ENCODE results near the gene STXBP3. TPM values are rescaled to one million over a fixed set of nuclear protein-coding genes. Genes with fewer than 3 reads are reported as not detected.

The STXBP3 gene
- total RNA-seq, 1 experiment from 2014 or later: 34.1 TPM

DNA sequence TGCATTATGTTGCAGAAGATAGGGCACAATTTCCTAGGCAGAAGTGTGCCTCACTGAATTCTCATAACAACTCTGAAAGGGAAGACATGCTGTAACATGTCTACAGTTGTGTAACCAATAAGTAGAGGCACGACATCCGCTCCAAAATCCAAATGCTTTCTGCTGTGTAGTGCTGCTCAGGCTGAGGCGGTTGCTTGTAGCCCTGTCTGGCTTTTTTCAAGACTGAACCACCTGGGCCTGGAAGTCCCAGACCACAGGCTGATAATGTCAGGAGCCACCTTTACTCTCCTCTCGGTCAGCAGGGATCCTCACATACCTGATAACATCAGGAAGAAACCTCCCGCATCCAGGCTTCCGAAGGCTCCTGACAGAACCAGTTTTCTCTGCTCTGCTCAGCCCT, 99.5 kb downstream of the STXBP3 start:
- no CpG with 5 or more reads among the region's 6 CpGs for WGBS (ENCODE audit: extremely low coverage, insufficient read length, low lambda C conversion rate)
- H4K8ac ChIP-seq (replicated peaks; ENCODE audit: insufficient read length, low read depth, low read length): no peak overlapping the region
- H3K18ac ChIP-seq (ENCODE audit: insufficient read length, low read depth, low read length): no peak overlapping the region
- H3K79me1 ChIP-seq (ENCODE audit: insufficient read depth, low read depth, low read length, poor library complexity, severe bottlenecking): no peaks in the 10 kb centered on the region
- no peak overlapping the region for H3K27ac ChIP-seq (ENCODE audit: insufficient read length, low read depth, low read length)
- no peak overlapping the region for H2AFZ ChIP-seq (ENCODE audit: low read length)
- no peak for DNase-seq
- H3K9ac ChIP-seq (ENCODE audit: extremely low read depth, insufficient read length, low read length): no peak overlapping the region
- no peak overlapping the region for H2BK20ac ChIP-seq (ENCODE audit: low read depth, low read length, poor library complexity, severe bottlenecking)
- no peak overlapping the region for H3K4me3 Mint-ChIP-seq
- no peak overlapping the region for H4K91ac ChIP-seq (ENCODE audit: insufficient read length, low read depth, low read length)
- no peaks in the 10 kb centered on the region for H3K27me3 ChIP-seq (ENCODE audit: insufficient read depth, low read length)
- no peak overlapping the region for H3K56ac ChIP-seq (ENCODE audit: insufficient read length, low read depth, low read length)
- no peak overlapping the region for H2AK5ac ChIP-seq (ENCODE audit: insufficient read length, low read length)
- TF ChIP-seq, protein P1, sequence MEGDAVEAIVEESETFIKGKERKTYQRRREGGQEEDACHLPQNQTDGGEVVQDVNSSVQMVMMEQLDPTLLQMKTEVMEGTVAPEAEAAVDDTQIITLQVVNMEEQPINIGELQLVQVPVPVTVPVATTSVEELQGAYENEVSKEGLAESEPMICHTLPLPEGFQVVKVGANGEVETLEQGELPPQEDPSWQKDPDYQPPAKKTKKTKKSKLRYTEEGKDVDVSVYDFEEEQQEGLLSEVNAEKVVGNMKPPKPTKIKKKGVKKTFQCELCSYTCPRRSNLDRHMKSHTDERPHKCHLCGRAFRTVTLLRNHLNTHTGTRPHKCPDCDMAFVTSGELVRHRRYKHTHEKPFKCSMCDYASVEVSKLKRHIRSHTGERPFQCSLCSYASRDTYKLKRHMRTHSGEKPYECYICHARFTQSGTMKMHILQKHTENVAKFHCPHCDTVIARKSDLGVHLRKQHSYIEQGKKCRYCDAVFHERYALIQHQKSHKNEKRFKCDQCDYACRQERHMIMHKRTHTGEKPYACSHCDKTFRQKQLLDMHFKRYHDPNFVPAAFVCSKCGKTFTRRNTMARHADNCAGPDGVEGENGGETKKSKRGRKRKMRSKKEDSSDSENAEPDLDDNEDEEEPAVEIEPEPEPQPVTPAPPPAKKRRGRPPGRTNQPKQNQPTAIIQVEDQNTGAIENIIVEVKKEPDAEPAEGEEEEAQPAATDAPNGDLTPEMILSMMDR (conservative IDR thresholded peaks at IDR 0.05): no peak
- H3K27me3 Mint-ChIP-seq (ENCODE audit: low read depth): no peaks in the 10 kb centered on the region; the same call in 1 of the 2 replicates
- no peak overlapping the region for H3T11ph ChIP-seq (ENCODE audit: low read length)
- no peaks in the 10 kb centered on the region for H4K20me1 ChIP-seq (ENCODE audit: control insufficient read depth, insufficient read depth, insufficient read length)
- no peak overlapping the region for H2BK120ac ChIP-seq (ENCODE audit: low read depth, low read length, poor library complexity, severe bottlenecking)
- H3K23me2 ChIP-seq (ENCODE audit: insufficient read length, low read depth, low read length, poor library complexity, severe bottlenecking): no peaks in the 10 kb centered on the region
- H4K5ac ChIP-seq (ENCODE audit: insufficient read length, low read depth, low read length): no peak overlapping the region
- H3K4ac ChIP-seq (ENCODE audit: low read depth, low read length): no peak overlapping the region
- H2BK12ac ChIP-seq (ENCODE audit: insufficient read length, low read depth, low read length): no peak overlapping the region
- no peak overlapping the region for H2BK15ac ChIP-seq (ENCODE audit: low read depth, low read length)
- no peak overlapping the region for H2BK5ac ChIP-seq (ENCODE audit: insufficient read length, low read length)
- H3K4me1 Mint-ChIP-seq: peaks cover 17 to 23% of the 10 kb centered on the region in 2 experiments
- H3K23ac ChIP-seq (ENCODE audit: insufficient read length, low read depth, low read length): no peak overlapping the region
- no peaks in the 10 kb centered on the region for H3K9me3 ChIP-seq (ENCODE audit: control insufficient read depth, low read depth, low read length)
- no peak overlapping the region for H3K4me2 ChIP-seq (ENCODE audit: insufficient read depth, insufficient read length, low read length)
- no peak overlapping the region for H3K27ac Mint-ChIP-seq
- no peaks in the 10 kb centered on the region for H3K4me1 ChIP-seq (ENCODE audit: insufficient read depth, low read length)
- no peak overlapping the region for H3K14ac ChIP-seq (ENCODE audit: insufficient read depth, low read length)
- H3K36me3 Mint-ChIP-seq (ENCODE audit: insufficient read depth in 1 of 3, low read depth in 3 of 3): no peaks in the 10 kb centered on the region; a peak in 1 of 7 replicates
- H3K9me3 Mint-ChIP-seq: no peaks in the 10 kb centered on the region
- H3K79me2 ChIP-seq (ENCODE audit: insufficient read depth, low read length): no peaks in the 10 kb centered on the region
